Rectal smooth muscle tissue (tissue), 1 donor: ENCODE results near the gene YPEL3.

Experiments
- H3K27ac ChIP-seq: one replicate; pipeline ENCODE4 v1.7.0; 2013; ENCODE audit warnings: low read depth, low read length, inconsistent platforms
- H3K27me3 ChIP-seq: one replicate; pipeline ENCODE4 v1.7.0; 2013; ENCODE audit warnings: low read length; ENCODE audit not compliant: control insufficient read depth, insufficient read depth
- H3K36me3 ChIP-seq: one replicate; pipeline ENCODE4 v1.7.0; 2013; ENCODE audit warnings: low read length; ENCODE audit not compliant: control insufficient read depth, insufficient read depth
- H3K4me1 ChIP-seq: one replicate; pipeline ENCODE4 v1.7.0; 2013; ENCODE audit warnings: low read length; ENCODE audit not compliant: control insufficient read depth, insufficient read depth
- H3K4me3 ChIP-seq: one replicate; pipeline ENCODE4 v1.7.0; 2013; ENCODE audit warnings: low read length
- H3K9ac ChIP-seq: one replicate; pipeline ENCODE4 v1.7.0; 2013; ENCODE audit warnings: low read length

Gene YPEL3

DNA sequence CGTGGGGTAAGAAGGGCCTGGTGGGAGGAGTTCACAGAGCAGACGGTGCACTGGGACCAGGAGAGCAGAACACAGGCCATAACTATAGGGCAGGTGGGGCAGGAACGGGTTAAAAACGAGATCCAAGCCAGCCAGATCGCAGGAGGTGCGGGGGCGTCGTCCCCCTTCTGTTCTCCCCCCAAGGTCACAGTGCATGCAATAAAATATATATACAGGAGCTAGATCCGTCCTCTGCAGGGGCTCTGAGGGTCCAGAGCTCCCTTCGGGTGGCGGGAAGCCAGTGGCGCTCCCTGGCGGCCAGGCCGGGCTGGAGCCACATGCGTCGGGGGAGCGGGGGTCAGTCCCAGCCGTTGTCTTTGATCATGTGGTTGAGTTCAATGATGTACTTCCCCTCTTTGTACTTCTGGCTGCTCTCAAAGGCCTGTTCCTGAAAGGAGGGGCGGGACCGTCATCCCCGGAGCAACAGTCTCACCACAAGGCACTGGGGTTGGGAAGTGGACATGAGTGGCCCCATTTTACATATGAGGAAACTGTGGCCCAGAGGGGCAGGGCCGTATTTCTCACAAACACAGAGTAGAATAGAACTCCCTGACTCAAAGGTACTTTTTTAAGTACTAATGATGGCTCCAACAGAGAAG lies 3.5 kb downstream of the YPEL3 start:
- H3K27me3 ChIP-seq, result no peaks in the 10 kb centered on the region
- H3K4me1 ChIP-seq, result peaks cover 19% of the 10 kb centered on the region
- peak overlapping the region; percentile 86 for H3K27ac ChIP-seq
- peak overlapping the region; percentile 87 for H3K9ac ChIP-seq
- peaks cover 4% of the 10 kb centered on the region for H3K36me3 ChIP-seq
- H3K4me3 ChIP-seq, result peak overlapping the region; percentile 82

DNA sequence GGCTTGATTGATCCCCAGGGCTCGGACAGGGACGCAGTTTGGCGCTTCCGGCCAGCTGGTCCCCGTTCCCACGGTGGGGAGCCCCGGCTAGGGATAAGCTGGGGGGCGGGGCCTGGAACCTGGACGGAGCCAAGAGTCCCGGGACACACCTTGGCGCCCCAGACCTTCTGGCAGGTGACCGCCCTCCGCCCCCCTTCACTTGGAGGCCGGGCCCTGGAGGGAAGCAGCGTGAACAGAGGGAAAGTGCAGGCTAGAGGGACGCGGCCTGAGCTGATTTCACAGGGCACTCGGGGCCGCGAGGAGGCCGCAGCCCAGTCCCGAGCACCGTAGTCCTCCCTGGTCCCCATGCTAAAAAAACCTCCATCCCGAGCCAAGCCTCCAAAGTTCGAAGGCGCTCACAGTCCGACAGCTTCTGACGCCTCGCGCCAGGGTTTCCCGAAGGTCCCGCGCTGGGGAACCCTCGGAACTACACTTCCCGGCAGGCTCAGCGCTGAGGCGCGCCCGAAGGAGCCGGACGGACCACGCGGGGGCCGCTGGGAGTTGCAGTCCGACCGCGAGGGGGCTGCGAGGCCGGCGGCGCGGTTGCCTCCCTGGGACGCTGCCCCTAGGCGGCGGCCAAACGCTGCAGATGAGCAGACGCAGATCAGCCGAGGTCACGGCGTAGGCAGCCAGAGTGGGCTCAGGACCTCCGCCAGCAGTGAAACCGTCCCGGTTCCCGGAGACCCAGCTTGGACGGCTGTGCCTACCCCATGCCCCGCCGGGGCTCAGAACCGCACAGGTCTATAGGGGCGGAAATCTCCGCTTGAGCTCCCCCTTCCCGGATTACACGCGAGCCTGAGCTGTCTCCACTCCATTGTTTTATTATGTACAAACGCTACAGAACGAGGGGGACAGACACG lies 4.3 kb downstream of the YPEL3 start, which contains the start of gene TBX6:
TSS of gene TBX6 (minus strand) at position 451 of the 899 bp plus-strand sequence. CDS start 731 bp downstream, outside the sequence.
- Histone ChIP-seq H3K4me1 (peaks cover 19% of the 10 kb centered on the region), H3K27me3 (no peaks in the 10 kb centered on the region), H3K4me3 (peak within 1 kb of the TSS; percentile 87), H3K9ac (peak within 1 kb of the TSS; percentile 87), H3K36me3 (peaks cover 4% of the 10 kb centered on the region), H3K27ac (peak within 1 kb of the TSS; percentile 86)

DNA sequence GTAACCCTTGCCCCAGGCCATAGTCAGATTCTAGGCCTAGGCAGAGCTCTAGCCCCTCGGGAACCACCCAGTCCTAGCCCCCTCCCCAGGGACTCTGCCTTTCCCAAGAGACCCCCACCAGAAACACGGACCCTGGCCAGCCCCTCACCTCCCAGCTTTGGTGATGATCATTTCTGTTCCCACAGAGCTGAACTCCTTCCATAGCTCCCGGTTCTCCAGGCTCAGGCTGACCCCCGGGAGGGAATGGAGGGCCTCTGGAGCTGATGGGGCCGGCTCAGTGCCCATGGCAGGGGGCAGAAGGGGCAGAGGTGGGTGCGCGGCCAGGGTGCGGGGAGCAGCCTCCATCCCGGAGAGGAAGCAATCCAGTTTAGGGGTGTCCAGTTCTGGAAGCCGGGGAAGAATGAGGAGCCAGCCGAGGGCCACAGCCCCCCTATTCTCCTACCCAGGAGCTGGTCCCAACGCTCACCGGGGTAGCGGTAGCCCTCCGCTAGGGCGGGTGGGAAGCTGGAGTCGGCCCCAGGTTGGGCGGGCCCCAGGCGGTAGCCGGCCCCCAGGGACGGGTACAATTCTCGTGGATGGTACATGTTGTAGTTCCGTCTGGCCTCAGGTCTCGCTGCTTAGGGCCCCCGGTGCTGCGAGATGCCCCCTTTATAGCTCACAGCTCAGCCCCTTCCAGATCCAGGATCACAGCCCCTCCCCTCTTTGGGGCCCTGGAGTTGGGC lies 5.2 kb downstream of the YPEL3 start:
- peak overlapping the region; percentile 87 for H3K4me3 ChIP-seq
- peak overlapping the region; percentile 3 for H3K27ac ChIP-seq
- H3K9ac ChIP-seq, result no peak overlapping the region

DNA sequence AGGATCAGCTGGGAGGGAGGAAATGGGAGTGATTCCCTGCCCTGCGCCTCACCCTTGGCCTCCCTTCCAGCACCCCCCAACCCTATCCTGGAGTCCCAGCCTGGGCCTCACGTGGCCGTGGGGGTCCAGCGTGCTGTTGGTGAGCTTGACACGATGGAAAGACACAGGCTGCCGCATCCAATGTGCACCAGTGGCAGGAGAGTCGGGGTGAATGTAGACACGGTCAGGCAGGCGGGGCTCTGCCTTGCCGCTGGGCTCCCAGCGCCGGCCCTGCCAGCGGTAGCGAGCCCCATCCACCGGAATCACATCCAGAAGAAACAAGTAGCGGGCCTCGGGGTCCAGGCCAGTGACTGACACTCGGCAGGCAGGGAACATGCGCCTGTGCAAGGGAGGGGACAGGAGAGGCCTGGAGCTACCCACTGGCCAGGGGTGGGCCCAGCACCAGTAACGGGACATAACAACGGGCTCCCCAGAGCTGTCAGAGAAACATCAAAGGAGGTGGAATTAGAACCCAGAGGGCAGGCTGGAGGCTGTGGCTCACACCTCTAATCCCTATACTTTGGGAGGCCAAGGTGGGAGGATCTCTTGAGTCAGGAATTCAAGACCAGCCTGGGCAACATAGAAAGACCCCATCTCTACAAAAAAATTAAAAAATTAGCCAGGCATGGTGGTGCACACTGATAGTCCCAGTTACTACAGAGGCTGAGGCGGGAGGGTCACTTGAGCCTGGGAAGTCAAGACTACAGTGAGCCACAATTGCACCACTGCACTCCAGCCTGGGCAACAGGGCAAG lies 7.0 kb downstream of the YPEL3 start:
- H3K27ac ChIP-seq, result no peak overlapping the region
- no peak overlapping the region for H3K4me3 ChIP-seq
- peaks cover 10% of the 10 kb centered on the region for H3K36me3 ChIP-seq
- peaks cover 6% of the 10 kb centered on the region for H3K4me1 ChIP-seq
- no peaks in the 10 kb centered on the region for H3K27me3 ChIP-seq
- H3K9ac ChIP-seq, result no peak overlapping the region

More for the DNA sequence above, 5.2 kb downstream of the YPEL3 start:
- Histone ChIP-seq H3K4me1 (peaks cover 15% of the 10 kb centered on the region), H3K27me3 (no peaks in the 10 kb centered on the region), H3K36me3 (peaks cover 4% of the 10 kb centered on the region)

DNA sequence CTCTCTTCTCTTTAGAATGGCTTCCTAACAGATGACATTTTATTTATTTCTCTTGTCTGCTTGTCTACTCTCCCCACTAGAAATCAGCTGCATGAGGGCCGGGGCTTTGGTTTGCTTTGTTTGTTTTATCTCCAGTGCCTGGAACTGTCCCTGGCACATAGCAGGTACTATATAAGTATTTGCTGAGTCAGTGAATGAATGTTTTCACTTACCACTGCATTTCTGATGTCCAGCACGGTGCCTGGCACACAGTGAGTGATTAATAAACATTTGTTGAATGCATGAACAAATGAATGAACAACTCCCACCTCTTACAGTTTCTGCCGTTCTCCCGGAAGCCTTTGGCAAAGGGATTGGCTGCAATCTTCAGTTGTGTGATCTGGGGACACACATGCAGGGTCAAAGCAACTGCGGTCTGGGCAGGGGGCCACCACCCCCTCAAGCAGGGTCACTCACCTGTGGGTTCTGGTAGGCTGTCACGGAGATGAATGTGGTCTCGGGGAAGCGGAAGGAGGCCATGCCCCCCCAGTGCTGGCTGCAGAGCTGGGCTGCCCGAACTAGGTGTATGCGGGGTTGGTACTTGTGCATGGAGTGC lies 7.7 kb downstream of the YPEL3 start:
- Histone ChIP-seq H3K27ac (no peak overlapping the region), H3K9ac (no peak overlapping the region), H3K4me3 (no peak overlapping the region), H3K27me3 (no peaks in the 10 kb centered on the region), H3K36me3 (peaks cover 14% of the 10 kb centered on the region), H3K4me1 (peaks cover 6% of the 10 kb centered on the region)

DNA sequence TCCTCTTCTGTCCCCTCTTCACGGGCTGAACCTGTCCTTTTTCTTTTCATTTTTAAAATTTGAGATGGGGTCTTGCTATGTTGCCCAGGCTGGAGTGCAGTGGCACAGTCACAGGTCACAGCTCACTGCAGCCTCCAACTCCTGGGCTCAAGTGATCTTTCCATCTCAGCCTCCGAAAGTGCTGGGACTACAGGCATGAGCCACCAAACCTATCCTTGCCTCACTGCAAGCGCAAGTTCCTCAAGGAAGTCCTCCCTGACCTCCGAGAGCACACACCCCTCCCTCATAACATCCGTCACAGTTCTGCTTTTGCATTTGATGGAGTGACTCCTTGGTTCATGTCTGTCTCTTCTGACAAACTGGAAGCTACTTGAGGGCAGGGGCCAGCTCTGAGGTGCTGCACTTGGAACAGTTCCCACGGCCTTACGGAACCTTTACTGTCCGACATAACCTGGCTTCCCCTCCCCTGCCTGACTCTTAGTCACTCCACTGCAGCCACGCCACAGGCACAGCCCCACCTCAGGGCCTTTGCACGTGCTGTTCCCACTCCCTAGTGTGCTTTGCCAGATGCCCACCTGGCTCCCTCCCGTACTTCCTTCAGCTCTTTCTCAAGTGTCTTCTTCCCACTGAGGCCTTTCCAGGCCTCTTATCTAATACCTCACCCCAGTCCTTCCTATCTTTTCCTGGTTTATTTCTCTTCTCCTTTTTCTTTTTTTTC lies 8.7 kb downstream of the YPEL3 start:
- Histone ChIP-seq H3K27me3 (no peaks in the 10 kb centered on the region), H3K27ac (no peak overlapping the region), H3K4me3 (no peak overlapping the region), H3K36me3 (peaks cover 23% of the 10 kb centered on the region), H3K9ac (no peak overlapping the region), H3K4me1 (peaks cover 4% of the 10 kb centered on the region)

DNA sequence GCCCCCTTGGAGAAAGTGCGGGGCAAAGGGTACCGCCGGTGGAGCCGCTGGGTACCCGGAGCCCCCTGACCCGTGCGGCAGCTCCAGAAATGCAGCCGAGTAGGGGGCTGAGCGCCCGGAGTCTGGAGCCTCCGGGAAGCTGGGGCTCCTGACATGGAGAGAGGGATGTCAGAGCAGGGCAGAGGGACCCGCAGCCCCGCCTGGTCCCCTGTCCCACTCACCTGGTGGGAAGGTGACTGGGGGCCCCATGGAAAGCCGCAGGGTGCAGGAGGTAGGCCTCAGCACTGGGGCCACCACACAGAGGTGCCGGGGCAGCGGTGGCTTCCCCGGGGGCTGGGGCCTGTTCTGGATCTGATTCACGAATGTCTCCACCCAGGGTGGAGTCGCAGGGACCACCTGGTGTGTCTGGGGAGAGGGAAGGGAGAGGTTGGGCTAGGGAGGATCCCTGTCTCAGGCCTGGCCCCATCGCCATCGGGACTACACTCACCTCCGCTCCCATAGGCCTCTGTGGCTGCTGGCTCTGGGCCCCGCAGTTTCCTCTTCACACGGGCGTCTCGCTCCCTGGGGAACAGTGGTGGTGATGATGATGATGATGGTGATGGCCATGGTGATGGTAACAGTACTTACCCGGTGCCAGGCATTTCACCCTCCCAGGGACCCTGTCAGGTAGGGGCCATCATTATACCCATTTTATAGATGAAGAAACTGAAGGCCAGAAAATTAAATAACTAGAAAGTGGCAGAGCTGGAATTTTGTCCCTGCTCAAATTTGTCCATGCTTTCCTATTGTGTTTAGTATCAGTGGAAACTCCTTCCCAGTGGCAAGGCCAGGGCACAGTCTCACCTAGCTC lies 9.5 kb downstream of the YPEL3 start:
- no peak overlapping the region for H3K9ac ChIP-seq
- H3K27ac ChIP-seq, result no peak overlapping the region
- no peak overlapping the region for H3K4me3 ChIP-seq
- H3K27me3 ChIP-seq, result no peaks in the 10 kb centered on the region
- no peaks in the 10 kb centered on the region for H3K4me1 ChIP-seq
- peaks cover 27% of the 10 kb centered on the region for H3K36me3 ChIP-seq

DNA sequence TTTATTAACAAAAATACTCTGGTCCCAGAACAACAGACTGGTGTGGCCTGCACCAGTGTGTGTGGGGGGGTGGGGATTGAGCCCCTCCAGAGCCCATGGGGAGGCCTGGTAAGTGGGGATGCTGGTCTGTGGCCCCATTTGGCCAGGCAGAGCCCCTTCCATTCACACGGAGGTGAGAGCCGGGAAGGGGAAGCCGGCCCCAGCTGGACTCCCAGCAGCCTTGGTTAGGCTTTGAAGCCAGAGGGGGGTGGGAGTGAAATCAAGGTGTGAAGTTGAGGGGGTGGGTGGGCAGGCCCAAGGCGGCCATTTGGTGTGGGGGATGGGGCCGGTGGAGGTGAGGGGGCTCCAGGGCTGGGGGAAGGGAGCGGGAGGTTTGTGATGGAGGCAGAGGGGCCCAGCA lies 10.2 kb downstream of the YPEL3 start:
- no peaks in the 10 kb centered on the region for H3K27me3 ChIP-seq
- H3K4me3 ChIP-seq, result no peak overlapping the region
- H3K9ac ChIP-seq, result no peak overlapping the region
- no peak overlapping the region for H3K27ac ChIP-seq
- peaks cover 32% of the 10 kb centered on the region for H3K36me3 ChIP-seq
- no peaks in the 10 kb centered on the region for H3K4me1 ChIP-seq

DNA sequence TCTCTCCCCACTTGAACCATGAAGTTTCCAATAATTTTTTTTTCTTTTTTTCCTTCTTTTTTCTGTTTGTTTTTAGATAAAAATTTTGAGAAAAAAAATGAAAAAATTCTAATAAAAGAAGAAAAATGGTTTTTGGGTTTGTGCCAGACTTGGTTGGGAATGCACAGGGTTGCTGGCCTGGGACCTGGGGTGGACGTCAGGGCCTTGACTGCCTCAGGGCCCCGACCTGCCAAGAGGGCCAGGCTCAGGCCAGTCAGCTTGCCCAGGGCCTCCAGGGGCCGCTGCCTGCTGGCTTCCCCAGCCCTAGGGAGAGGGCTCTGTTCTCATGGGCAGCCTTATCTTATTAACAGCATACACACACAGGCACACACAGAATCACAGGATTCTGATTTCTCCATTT lies 10.8 kb downstream of the YPEL3 start:
- Histone ChIP-seq H3K27ac (no peak overlapping the region), H3K4me1 (no peaks in the 10 kb centered on the region), H3K27me3 (no peaks in the 10 kb centered on the region), H3K4me3 (no peak overlapping the region), H3K36me3 (peaks cover 35% of the 10 kb centered on the region), H3K9ac (no peak overlapping the region)

DNA sequence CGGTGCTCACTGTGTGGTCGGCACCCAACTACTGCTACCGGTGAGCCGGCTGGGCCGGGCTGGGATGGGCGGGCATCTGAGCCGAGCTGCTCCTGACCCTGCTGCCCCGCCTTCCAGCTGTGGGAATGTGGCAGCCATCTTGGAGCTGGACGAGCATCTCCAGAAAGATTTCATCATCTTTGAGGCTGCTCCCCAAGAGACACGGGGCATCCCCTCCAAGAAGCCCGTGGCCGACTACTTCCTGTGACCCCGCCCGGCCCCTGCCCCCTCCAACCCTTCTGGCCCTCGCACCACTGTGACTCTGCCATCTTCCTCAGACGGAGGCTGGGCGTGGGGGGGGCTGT lies 11.2 kb downstream of the YPEL3 start:
- Histone ChIP-seq H3K4me3 (no peak overlapping the region), H3K27me3 (no peaks in the 10 kb centered on the region), H3K9ac (no peak overlapping the region), H3K4me1 (no peaks in the 10 kb centered on the region), H3K36me3 (peaks cover 35% of the 10 kb centered on the region), H3K27ac (no peak overlapping the region)
